WTC11 (cell line): ENCODE measurements around the gene MACO1.

Experiments used
- CREM ChIP-seq: sonication (generic); formaldehyde crosslinking; IDR thresholded peaks from 2 replicates; pipeline ENCODE4 v1.8.1; 2022; ENCODE audit warnings: mild to moderate bottlenecking, missing genetic modification reagents, moderate library complexity
- CTCF ChIP-seq: fragments of 200-600 bp; IDR thresholded peaks from 2 replicates; pipeline ENCODE4 v1.8.0; 2022; ENCODE audit warnings: antibody characterized with exemption
- E2F1 ChIP-seq: sonication (generic); formaldehyde crosslinking; IDR thresholded peaks from 2 replicates; pipeline ENCODE4 v1.8.0; 2022; ENCODE audit warnings: mild to moderate bottlenecking, missing genetic modification reagents
- E2F5 ChIP-seq: sonication (generic); formaldehyde crosslinking; IDR thresholded peaks from 2 replicates; pipeline ENCODE4 v1.8.1; 2022; ENCODE audit warnings: mild to moderate bottlenecking, moderate library complexity, missing genetic modification reagents
- ESRRA ChIP-seq: sonication (generic); formaldehyde crosslinking; IDR thresholded peaks from 2 replicates; pipeline ENCODE4 v1.8.1; 2022; ENCODE audit warnings: mild to moderate bottlenecking, missing genetic modification reagents, borderline replicate concordance
- FOXJ3 ChIP-seq: sonication (generic); formaldehyde crosslinking; IDR thresholded peaks from 2 replicates; pipeline ENCODE4 v1.9.0; 2021; ENCODE audit warnings: missing genetic modification reagents, mild to moderate bottlenecking, borderline replicate concordance
- JUN ChIP-seq: sonication (generic); formaldehyde crosslinking; IDR thresholded peaks from 2 replicates; pipeline ENCODE4 v1.8.0; 2023; ENCODE audit warnings: mild to moderate bottlenecking, missing genetic modification reagents
- NFE2L1 ChIP-seq: sonication (generic); formaldehyde crosslinking; IDR thresholded peaks from 2 replicates; pipeline ENCODE4 v1.8.1; 2023; ENCODE audit warnings: missing genetic modification reagents
- NR2C2 ChIP-seq: sonication (generic); formaldehyde crosslinking; IDR thresholded peaks from 2 replicates; pipeline ENCODE4 v1.8.0; 2022; ENCODE audit warnings: mild to moderate bottlenecking, missing genetic modification reagents
- SMAD4 ChIP-seq: sonication (generic); formaldehyde crosslinking; IDR thresholded peaks from 2 replicates; pipeline ENCODE4 v1.8.0; 2022; ENCODE audit warnings: mild to moderate bottlenecking, missing genetic modification reagents
- TEAD4 ChIP-seq: sonication (generic); formaldehyde crosslinking; IDR thresholded peaks from 2 replicates; pipeline ENCODE4 v1.8.0; 2022; ENCODE audit warnings: mild to moderate bottlenecking, missing genetic modification reagents
- USF2 ChIP-seq: sonication (generic); formaldehyde crosslinking; IDR thresholded peaks from 2 replicates; pipeline ENCODE4 v1.8.1; 2023; ENCODE audit warnings: mild to moderate bottlenecking, missing genetic modification reagents, moderate library complexity
- ZNF138 ChIP-seq: sonication (generic); formaldehyde crosslinking; conservative IDR thresholded peaks from 2 replicates; pipeline ENCODE4 v1.8.1; 2022; ENCODE audit warnings: mild to moderate bottlenecking, moderate library complexity, missing genetic modification reagents
- TF ChIP-seq, protein P1 (sequence below): sonication (generic); formaldehyde crosslinking; conservative IDR thresholded peaks from 2 replicates; pipeline ENCODE4 v1.8.1; 2022; ENCODE audit warnings: mild to moderate bottlenecking, missing genetic modification reagents

DNA sequence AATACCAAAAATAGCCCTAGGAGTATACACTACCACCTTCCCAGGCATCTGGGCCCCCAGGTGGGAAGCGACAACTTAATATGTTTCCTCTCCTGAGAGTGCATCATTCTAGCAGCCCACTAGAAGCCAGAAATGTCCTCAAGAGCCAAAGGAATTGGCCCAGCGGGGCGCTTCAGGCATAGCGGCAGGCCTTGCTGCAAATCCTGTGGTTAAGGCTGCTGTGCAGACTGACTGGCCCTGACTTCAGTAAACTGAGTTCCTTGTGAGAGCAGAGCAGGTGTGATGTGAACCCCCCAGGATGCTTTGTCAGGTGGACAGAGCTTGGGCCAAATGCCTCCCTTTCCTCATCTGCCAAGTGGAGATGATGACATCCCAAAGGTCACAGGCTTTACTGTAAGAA, 83.0 kb downstream of the MACO1 start:
- TF ChIP-seq E2F1 (CRISPR knock-in tag) (no peak), CREM (CRISPR knock-in tag) (no peak), ESRRA (CRISPR knock-in tag) (no peak), JUN (CRISPR knock-in tag) (no peak), TEAD4 (CRISPR knock-in tag) (no peak), CTCF (no peak), E2F5 (no peak), NFE2L1 (CRISPR knock-in tag) (no peak), SMAD4 (no peak), FOXJ3 (CRISPR knock-in tag) (no peak), ZNF138 (CRISPR knock-in tag) (no peak), USF2 (CRISPR knock-in tag) (no peak), NR2C2 (CRISPR knock-in tag) (no peak)
- TF ChIP-seq, protein P1, sequence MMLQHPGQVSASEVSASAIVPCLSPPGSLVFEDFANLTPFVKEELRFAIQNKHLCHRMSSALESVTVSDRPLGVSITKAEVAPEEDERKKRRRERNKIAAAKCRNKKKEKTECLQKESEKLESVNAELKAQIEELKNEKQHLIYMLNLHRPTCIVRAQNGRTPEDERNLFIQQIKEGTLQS (CRISPR knock-in tag) = no peak
